GM18870 (cell line): ENCODE data around the gene PPA1.
"Not testable (repeated sequence)": the region's sequence is repeated elsewhere in the genome, so short reads cannot be mapped to it uniquely, and the experiment has no call there.

Experiments used
- ATAC-seq: cut with Tn5 transposase; IDR thresholded peaks from one replicate; pipeline ENCODE4 v1.9.1; 2021; ENCODE audit warnings: moderate library complexity; ENCODE audit not compliant: unreplicated experiment

PPA1 gene

GRCh38 chr10:70255329-70256299 is 22.4 kb upstream of the PPA1 start:
- ATAC-seq = no peak

DNA sequence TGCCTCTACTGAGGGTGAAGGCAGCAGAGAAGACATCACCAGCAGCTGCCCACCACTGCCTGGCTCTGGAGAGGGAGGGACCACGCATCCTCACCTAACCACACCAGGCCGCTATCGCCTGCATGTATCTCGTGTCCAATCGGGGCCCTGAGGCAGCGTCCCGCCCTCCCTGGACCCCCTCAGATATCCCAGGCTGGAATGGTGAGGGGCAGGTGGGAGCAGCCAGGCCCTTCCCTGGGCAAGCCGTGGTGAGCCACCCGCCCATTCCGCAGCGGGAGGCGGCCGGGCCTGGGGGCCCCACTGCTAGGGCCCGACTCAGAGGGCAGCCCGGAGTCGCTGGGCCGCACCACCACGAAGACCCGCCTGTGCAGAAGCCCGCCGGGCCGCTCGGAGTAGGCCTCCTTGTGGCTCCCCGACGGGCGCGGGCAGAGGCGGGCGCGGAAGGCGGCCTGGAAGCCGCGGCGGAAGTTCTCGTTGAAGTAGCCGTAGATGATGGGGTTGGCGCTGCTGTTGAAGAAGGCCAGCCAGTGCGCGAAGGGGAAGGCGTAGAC is 21.6 kb upstream of the PPA1 start:
- ATAC-seq = no peak

DNA sequence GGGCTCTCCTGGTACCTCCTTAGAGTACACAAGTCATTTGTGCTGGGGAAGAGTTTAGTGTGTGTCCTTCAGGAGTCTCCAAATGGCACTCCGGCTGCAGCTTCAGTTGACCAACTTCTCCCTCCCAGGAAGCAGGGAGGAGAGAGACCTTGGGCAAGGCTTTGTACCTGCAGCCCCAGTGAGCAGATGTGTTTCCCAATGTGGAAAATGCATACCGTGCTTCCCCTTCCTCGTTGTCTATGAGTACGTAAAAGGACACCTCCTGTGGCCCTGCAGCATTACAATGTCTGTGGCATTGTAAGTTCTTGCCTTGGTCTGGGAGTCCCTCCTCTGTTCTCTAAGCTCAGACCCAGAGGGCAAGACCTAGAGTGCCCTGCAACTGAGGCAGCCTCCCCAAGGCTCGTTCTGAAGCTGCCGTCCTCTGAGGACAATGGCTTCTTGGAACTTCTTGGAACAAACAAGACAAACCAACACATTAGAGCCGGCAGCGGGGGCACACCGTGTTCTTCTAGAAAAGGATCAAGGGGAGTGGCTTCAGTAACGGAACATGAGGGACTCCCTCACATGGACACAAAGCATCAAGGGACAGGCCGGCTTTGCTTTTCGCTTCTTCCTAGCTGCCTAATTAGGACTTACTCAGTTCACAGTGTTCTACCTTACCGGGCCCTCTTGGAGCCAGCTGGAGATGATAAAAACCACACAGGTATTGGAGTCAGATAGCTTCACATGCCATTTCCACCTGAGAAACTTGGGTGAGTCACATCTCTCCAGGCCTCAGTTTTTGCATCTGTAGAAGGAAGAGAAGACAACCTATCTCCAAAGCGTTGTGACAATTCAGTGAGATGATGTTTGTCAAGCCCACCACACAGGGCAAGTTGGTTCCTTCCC is 20.9 kb upstream of the PPA1 start:
- no peak for ATAC-seq

DNA sequence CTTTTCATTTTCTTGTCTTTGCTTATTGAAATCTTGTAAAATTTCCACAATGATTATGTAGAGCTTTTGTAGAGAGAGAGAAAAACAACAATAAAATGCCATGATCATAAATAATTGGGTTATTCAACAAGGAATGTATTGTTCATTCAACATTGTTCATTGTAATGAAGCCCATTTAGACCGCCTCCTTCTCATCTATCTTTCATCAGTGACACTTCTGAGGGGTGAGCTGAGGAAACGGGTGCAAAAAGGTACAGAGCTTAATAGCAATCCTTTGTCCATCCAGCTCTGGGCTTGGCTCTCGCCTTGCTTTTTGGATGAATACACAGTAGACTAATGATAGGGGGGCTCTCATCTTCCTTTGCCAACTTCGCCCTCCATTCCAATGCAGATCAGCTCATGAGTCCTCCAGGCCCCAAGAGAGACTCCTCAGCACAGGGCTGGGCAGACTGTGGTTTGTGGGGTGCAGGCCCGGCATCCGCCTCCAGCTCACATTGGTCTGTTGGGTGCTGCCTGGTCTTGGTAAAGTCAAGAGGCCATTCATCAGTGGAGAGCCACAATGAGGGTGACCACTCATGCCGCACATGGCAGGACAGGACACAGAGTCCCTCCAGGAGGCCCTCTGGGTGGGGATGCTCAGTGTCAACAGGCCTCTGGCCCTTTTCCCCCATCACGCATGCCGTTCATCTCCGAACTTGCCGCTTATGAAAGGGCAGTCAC is 17.9 kb upstream of the PPA1 start:
- no peak for ATAC-seq

- no peak for ATAC-seq
These were observed 14.1 kb upstream of the PPA1 start for GRCh38 chr10:70247360-70247759.

DNA sequence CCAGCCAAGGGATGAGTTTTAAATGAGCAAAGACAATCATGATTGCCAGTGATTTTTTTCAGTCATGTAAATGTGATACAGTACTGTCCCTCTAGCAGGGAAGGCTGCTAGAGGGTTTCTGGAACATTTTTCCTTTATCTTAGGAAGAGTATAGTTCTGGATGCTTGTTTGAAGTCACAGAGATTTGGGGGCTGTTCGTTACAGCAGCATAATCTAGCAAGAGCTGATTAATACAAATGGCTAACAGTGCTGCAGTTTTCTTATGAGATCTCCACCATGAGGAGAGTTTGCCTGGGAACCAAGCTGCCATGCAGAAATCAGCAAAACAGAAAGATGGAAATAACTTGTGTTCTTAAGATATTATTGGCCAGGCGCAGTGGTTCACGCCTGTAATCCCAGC is 7.9 kb upstream of the PPA1 start:
- ATAC-seq = no peak

GRCh38 chr10:70239986-70240385 is 6.8 kb upstream of the PPA1 start:
- ATAC-seq = not testable (repeated sequence)

GRCh38 chr10:70239077-70239976 is 6.1 kb upstream of the PPA1 start:
- not testable (repeated sequence) for ATAC-seq

DNA sequence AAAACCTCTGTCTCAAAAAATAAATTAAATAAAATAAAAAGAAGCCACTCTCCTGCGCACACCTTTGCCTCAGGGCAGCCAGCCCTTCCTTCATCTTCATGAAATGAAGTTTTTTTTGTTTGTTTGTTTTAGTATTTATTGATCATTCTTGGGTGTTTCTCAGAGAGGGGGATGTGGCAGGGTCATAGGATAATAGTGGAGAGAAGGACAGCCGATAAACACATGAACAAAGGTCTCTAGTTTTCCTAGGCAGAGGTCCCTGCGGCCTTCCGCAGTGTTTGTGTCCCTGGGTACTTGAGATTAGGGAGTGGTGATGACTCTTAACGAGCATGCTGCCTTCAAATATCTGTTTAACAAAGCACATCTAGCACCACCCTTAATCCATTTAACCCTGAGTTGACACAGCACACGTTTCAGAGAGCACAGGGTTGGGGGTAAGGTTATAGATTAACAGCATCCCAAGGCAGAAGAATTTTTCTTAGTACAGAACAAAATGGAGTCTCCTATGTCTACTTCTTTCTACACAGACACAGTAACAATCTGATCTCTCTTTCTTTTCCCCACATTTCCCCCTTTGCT is 4.8 kb upstream of the PPA1 start:
- ATAC-seq = not testable (repeated sequence)

DNA sequence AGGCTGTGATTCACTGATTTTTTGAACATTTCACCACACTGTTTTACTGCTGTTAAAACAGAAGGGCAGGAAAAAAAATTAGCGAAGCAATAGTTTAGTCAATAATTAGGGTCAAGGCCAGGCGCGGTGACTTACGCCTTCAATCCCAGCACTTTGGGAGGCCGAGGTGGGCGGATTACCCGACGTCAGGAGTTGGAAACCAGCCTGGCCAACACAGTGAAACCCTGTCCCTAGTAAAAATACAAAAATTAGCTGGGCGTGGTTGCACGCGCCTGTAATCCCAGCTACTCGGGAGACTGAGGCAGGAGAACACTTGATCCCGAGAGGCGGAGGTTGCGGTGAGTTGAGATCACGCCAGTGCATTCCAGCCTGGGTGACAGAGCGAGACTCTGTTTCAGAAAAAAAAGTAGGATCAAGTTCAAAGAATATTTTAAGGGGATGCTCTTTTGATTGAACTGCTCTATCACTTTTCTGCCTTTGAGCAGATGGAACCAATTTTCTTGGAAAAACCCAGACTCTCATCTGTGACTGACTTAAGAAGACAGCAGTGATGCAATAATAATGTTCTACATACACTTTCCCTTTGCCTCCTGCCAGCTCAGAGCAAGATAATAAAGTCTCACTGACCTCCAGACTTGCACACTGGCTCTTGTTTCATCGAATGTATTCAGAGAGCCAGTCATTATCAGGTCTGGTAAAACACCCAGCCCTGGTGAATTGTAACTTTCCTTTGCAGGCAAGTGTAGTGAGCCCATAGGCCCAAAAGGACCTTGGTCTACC is 1.6 kb upstream of the PPA1 start:
- no peak for ATAC-seq

DNA sequence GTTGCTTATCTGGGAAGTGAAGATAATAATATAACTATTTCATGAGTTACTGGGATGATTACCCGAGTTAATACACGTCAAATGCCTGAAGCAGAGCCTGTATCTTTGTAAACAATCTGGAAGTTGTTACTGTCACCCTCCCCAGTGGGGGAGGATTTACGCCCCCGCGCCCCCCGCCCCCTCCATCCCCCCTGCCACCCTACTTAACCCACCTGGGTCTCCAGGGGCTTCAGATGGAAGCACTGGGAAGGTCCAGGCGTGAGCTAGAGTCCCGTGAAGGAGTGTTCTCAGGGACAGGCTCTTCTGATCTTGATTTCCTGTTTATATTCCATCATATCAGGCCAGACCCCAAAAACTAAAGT is 691 bp upstream of the PPA1 start:
- no peak for ATAC-seq

DNA sequence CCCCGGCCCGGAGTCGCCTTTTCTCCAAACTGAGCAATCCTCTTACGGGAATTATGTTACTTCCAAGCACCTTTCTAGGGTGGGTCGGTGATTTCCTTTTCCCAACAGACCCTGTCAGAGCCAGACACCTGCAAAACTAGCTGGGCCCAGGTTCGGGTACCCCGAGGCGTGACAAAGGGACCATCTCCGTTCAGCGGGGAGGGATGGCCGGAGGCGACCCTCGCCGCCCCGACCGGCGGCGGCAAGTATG is 445 bp downstream of the PPA1 start:
- ATAC-seq = no peak

DNA sequence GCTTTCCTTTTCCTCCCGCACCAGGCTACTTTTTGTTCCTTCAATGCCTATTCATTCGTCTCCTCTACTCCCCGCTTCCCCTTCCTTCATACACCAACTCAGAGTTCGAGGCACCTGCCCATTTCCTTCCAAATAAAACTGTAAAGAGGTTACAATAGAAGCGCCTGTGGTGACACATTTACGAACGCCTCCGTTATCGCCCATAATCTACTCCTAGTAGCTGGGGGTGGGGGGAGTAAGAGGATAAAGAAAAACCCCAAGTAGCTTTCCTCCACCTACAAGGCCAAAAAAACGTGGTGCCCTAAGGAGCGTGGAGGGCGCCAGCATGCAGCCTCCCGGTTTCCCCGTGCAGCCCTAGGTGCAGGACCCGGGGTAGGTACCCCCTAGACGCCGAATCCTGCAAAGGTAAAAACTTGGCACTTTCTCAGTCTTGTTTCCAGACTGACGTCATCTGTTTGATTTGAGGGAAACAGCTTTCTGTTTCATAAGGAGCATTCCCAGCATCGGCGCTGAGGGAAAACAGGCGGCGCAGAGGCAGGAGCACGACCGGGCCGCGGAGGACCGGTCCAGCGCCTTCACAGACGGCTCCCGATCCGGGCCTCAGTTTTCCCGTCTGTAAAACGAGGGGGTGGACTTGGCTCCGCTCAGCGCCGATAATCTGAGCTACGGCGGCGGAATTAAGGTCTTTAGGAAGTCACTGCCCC is 922 bp downstream of the PPA1 start:
- ATAC-seq = no peak

GRCh38 chr10:70228491-70228890 is 4.7 kb downstream of the PPA1 start:
- ATAC-seq = no peak

- ATAC-seq = no peak
These were observed 5.5 kb downstream of the PPA1 start for GRCh38 chr10:70227548-70228320.

DNA sequence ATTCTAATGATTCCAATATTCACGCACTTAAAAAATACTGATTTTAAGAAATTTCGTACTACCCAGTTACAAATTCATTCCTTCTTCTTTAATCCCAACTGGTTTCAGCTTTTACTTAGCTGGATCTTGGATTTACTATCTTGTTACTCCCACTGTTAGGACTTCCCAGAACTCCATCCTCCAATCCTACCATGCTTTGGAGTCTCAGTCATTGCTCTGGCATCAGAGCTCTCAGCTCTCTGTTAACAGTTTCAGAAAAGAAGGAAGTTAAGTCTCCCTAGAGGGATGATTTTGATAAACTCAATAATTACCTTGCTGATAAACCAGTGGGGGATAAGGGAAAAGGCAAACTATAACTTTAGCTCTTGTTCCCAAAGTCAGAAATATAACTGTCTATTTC is 9.5 kb downstream of the PPA1 start:
- ATAC-seq = no peak

- ATAC-seq = not testable (repeated sequence)
These were observed 10.3 kb downstream of the PPA1 start for GRCh38 chr10:70222811-70223447.
